Stomach (tissue), 9 donors: ENCODE measurements around the gene TPST1. TPM values are rescaled to one million over a fixed set of nuclear protein-coding genes. Genes with fewer than 3 reads are reported as not detected.

Experiments
- DNase-seq, 2 donors: peaks; one replicate each; pipeline versions ENCODE4 v3.0.0 to v3.0.0-alpha.2; 2013 to 2019
- H3K27ac ChIP-seq, 5 donors: fragments of 200-600 bp in 4 of 5; sonication (generic) in 4 of 5; one replicate each; pipeline ENCODE4 v1.5.1; 2013 to 2019; ENCODE audit warnings: mild to moderate bottlenecking in 1 of 5, moderate library complexity in 1 of 5
- H3K27me3 ChIP-seq, 3 donors: fragments of 200-600 bp; sonication (generic); one replicate each; pipeline ENCODE4 v1.5.1; 2017 to 2019; ENCODE audit warnings: mixed run types in 1 of 3
- H3K36me3 ChIP-seq, 4 donors: fragments of 200-600 bp; sonication (generic); 1 replicate in 3 of 4; 2 replicates in 1 of 4; pipeline ENCODE4 v1.5.1; 2016 to 2019
- H3K4me1 ChIP-seq, 4 donors: fragments of 200-600 bp; sonication (generic); one replicate each; pipeline ENCODE4 v1.5.1; 2016 to 2019
- H3K4me3 ChIP-seq, 4 donors: fragments of 200-600 bp; sonication (generic) in 3 of 4; one replicate each; pipeline ENCODE4 v1.5.1; 2016 to 2019; ENCODE audit warnings: mild to moderate bottlenecking in 1 of 4
- H3K9me3 ChIP-seq, 4 donors: fragments of 200-600 bp; sonication (generic); one replicate each; pipeline ENCODE4 v1.5.1; 2016 to 2019
- EP300 ChIP-seq: sonication (generic); formaldehyde crosslinking; IDR thresholded peaks from one replicate; pipeline ENCODE4 v1.6.1; 2017; ENCODE audit warnings: antibody characterized with exemption
- POLR2A ChIP-seq, 4 donors: fragments of 450-650 bp; IDR thresholded peaks; one replicate each; pipeline ENCODE4 v1.6.1; 2016; ENCODE audit warnings: antibody characterized with exemption in 4 of 4, control low read depth in 2 of 4, mild to moderate bottlenecking in 1 of 4, moderate library complexity in 1 of 4
- POLR2AphosphoS5 ChIP-seq, 3 donors: sonication (generic); formaldehyde crosslinking; IDR thresholded peaks; one replicate each; pipeline ENCODE4 v1.6.1; 2016; ENCODE audit warnings: antibody characterized with exemption in 3 of 3
- WGBS, 5 donors: extraction: QIAGEN DNeasy Blood & Tissue Kit in 3 of 5; methylation state at CpG; one replicate each; pipeline versions ENCODE4 v1.1.5 to v1.1.7; 2013 to 2018; 5-methylcytosine and 5-hydroxymethylcytosine counted together
- intact Hi-C: fragments of 100-400 bp; cut with DNase I; formaldehyde crosslinking; loops from one replicate; pipeline ENCODE4 v1.15.1; 2023; ENCODE audit warnings: low total_unique reads
- polyA plus RNA-seq, 3 donors: library from polyadenylated mRNA; stranded (reverse); fragments of 200-250 nt; gene quantifications; one replicate each; pipeline ENCODE4 v1.2.3, GENCODE V29; 2013
- small RNA-seq, 4 donors: library from RNA; depleted of rRNA; stranded (forward); fragments of <200 nt; gene quantifications; one replicate each; pipeline ENCODE3, GENCODE V24; 2016
- total RNA-seq, 5 donors: library from RNA; depleted of rRNA; stranded (reverse); fragments of >200 nt; gene quantifications; one replicate each; pipeline versions ENCODE4 v1.1.0 to v1.2.3, GENCODE V29; 2014 to 2016
- TF ChIP-seq, protein P1 (sequence below), 7 experiments: fragments of 450-650 bp in 4 of 7; fragments of 200-600 bp in 3 of 7; sonication (generic) in 3 of 7; IDR thresholded peaks; one replicate each; pipeline ENCODE4 v1.5.1; 2016 to 2019; ENCODE audit warnings: antibody characterized with exemption in 7 of 7, control low read depth in 2 of 7, mild to moderate bottlenecking in 1 of 7
- donor health status: healthy with polysubstance abuse.
- donor health status: Bipolar disorder and iron deficiency.
- donor health status: healthy.

Gene TPST1
- total and polyA plus RNA-seq, 8 donors: 0.58 to 78.8 (median 8.7) TPM

DNA sequence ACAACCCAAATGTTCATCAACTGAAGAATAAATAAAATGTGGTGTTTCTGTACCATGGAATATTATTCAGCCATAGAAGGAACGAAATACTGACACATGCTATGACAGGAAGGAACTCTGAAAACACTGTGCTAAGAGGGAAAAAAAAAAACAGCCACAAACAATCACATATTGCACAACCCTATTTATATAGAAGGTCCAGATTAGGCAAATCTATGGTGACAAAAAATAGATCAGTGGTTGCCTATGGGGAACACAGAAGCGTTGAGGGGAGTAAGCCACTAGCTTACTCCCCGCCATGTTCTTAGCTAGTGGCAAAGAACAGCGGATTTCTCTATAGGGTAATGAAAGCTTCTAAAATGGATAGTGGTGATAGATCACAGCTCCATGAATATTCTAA lies 198.4 kb downstream of the TPST1 start:
- WGBS, 5 donors: 92 to 98% (median 94%) methylated on average over 4 of the region's 4 CpGs
- H3K4me1 ChIP-seq: no peaks in the 10 kb centered on the region
- H3K27me3 ChIP-seq: no peaks in the 10 kb centered on the region
- no peak overlapping the region for H3K4me3 ChIP-seq
- peaks cover 0 to 94% (median 40%) of the 10 kb centered on the region in 4 donors for H3K36me3 ChIP-seq
- no peak for DNase-seq
- intact Hi-C loops: no loop called here
- no peaks in the 10 kb centered on the region for H3K9me3 ChIP-seq
- H3K27ac ChIP-seq: no peak overlapping the region
- TF ChIP-seq, protein P1, sequence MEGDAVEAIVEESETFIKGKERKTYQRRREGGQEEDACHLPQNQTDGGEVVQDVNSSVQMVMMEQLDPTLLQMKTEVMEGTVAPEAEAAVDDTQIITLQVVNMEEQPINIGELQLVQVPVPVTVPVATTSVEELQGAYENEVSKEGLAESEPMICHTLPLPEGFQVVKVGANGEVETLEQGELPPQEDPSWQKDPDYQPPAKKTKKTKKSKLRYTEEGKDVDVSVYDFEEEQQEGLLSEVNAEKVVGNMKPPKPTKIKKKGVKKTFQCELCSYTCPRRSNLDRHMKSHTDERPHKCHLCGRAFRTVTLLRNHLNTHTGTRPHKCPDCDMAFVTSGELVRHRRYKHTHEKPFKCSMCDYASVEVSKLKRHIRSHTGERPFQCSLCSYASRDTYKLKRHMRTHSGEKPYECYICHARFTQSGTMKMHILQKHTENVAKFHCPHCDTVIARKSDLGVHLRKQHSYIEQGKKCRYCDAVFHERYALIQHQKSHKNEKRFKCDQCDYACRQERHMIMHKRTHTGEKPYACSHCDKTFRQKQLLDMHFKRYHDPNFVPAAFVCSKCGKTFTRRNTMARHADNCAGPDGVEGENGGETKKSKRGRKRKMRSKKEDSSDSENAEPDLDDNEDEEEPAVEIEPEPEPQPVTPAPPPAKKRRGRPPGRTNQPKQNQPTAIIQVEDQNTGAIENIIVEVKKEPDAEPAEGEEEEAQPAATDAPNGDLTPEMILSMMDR (IDR thresholded peaks at IDR 0.05): no peak
- TF ChIP-seq EP300: no peak
- TF ChIP-seq POLR2A (IDR thresholded peaks at IDR 0.05): no peak
- TF ChIP-seq POLR2AphosphoS5 (IDR thresholded peaks at IDR 0.05): no peak

DNA sequence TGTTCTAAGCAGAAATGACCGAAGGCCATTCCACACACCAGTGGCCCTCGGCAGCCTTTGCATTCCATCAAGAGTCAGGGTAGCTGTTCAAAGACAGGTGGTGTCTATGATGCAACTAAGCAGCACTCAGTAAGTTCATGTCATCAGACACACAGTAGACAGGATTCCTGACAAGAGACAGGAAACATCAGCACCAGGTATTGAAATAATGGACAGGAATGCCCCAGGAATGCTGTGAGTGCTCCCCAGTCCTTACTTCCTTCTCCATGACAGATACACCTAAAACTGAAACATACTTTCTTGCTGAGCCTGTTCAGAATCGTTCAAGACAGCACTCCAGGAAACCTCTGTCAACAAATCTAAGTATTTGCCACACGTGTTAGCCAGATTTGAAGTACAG lies 204.4 kb downstream of the TPST1 start:
- Histone ChIP-seq H3K27me3 (no peaks in the 10 kb centered on the region), H3K9me3 (no peaks in the 10 kb centered on the region), H3K4me3 (no peak overlapping the region), H3K36me3 (peaks cover 0 to 65% (median 23%) of the 10 kb centered on the region in 4 donors), H3K27ac (no peak overlapping the region), H3K4me1 (peaks cover 10 to 15% (median 13%) of the 10 kb centered on the region in 4 donors)
- DNase-seq: no peak
- 64 to 78% (median 73%) methylated on average over 4 of the region's 4 CpGs for WGBS, 5 donors
- TF ChIP-seq, protein P1 (IDR thresholded peaks at IDR 0.05): no peak
- no peak for TF ChIP-seq POLR2AphosphoS5 (IDR thresholded peaks at IDR 0.05)
- no peak for TF ChIP-seq POLR2A (IDR thresholded peaks at IDR 0.05)
- TF ChIP-seq EP300: no peak
- intact Hi-C loops: no loop called here

Small RNA genes within 50 kb of the gene (small RNA-seq; reads per million reads assigned to genes)
- 0 reads per million in 4 donors for gene RNU6-313P

Other genes with a start within 250 kb of the TPST1 start
- 100 to 1,000 TPM in 1 of 5 donors, 10 to 100 TPM in 4; 13.4 to 130 (median 49.2) TPM for gene GUSB, start 223.1 kb upstream of the TPST1 start, total RNA-seq
- gene GUSB, start 223.1 kb upstream of the TPST1 start, polyA plus RNA-seq: 10 to 100 TPM; 25.8 to 44.2 (median 33.1) TPM
- gene ASL, start 129.5 kb upstream of the TPST1 start, total RNA-seq: 100 to 1,000 TPM in 2 of 5 donors, 10 to 100 TPM in 3; 42.8 to 369 (median 71.0) TPM
- gene ASL, start 129.5 kb upstream of the TPST1 start, polyA plus RNA-seq: 10 to 100 TPM; 49.7 to 88.4 (median 80.3) TPM
- gene CRCP, start 90.5 kb upstream of the TPST1 start, total RNA-seq: 10 to 100 TPM; 22.8 to 99.5 (median 30.9) TPM
- gene CRCP, start 90.5 kb upstream of the TPST1 start, polyA plus RNA-seq: 10 to 100 TPM; 15.7 to 28.3 (median 25.7) TPM